Small intestine (tissue), 7 donors: Measurements from ENCODE around the gene CENPO. TPM values are rescaled to one million over a fixed set of nuclear protein-coding genes. Genes with fewer than 3 reads are reported as not detected.
"Not testable (repeated sequence)": the region's sequence is repeated elsewhere in the genome, so short reads cannot be mapped to it uniquely, and the experiment has no call there.

Experiments
- DNase-seq, 2 donors: peaks; one replicate each; pipeline versions ENCODE4 v3.0.0 to v3.0.0-alpha.2; 2013
- FAIRE-seq: peaks from 2 replicates; lab custom pipeline; 2012; peaks lifted over from hg19 to GRCh38; lab: Jason Lieb, UNC
- H3K27ac ChIP-seq, 3 donors: one replicate each; pipeline ENCODE4 v1.5.1; 2013; ENCODE audit warnings: low read length in 2 of 3, mild to moderate bottlenecking in 2 of 3, control low read depth in 1 of 3, inconsistent platforms in 1 of 3, low read depth in 1 of 3, moderate library complexity in 1 of 3
- H3K27me3 ChIP-seq, 3 donors: one replicate each; pipeline ENCODE4 v1.6.1; 2013; ENCODE audit warnings: low read length in 3 of 3, inconsistent platforms in 1 of 3; ENCODE audit not compliant: control insufficient read depth in 3 of 3, insufficient read depth in 3 of 3
- H3K36me3 ChIP-seq, 3 donors: one replicate each; pipeline ENCODE4 v1.6.1; 2013; ENCODE audit warnings: low read length in 3 of 3, inconsistent platforms in 1 of 3, low read depth in 1 of 3, mild to moderate bottlenecking in 1 of 3, moderate library complexity in 1 of 3; ENCODE audit not compliant: control insufficient read depth in 3 of 3, insufficient read depth in 2 of 3
- H3K4me1 ChIP-seq, 3 donors: one replicate each; pipeline ENCODE4 v1.6.1; 2013; ENCODE audit warnings: low read length in 2 of 3, inconsistent platforms in 1 of 3, low read depth in 1 of 3, mild to moderate bottlenecking in 1 of 3, moderate library complexity in 1 of 3; ENCODE audit not compliant: control insufficient read depth in 3 of 3, insufficient read depth in 2 of 3
- H3K4me3 ChIP-seq, 3 donors: one replicate each; pipeline ENCODE4 v1.5.1; 2013; ENCODE audit warnings: low read length in 3 of 3, control low read depth in 1 of 3, inconsistent platforms in 1 of 3, low read depth in 1 of 3, mild to moderate bottlenecking in 1 of 3, moderate library complexity in 1 of 3
- H3K9me3 ChIP-seq, 2 donors: one replicate each; pipeline ENCODE4 v1.6.1; 2013; ENCODE audit warnings: low read depth in 1 of 2, low read length in 1 of 2; ENCODE audit not compliant: control insufficient read depth in 2 of 2, insufficient read depth in 1 of 2
- WGBS, 3 donors: extraction: QIAGEN DNeasy Blood & Tissue Kit; methylation state at CpG; one replicate each; pipeline ENCODE4 v1.1.7; 2013; 5-methylcytosine and 5-hydroxymethylcytosine counted together
- polyA plus RNA-seq, 4 donors: library from polyadenylated mRNA; stranded (reverse) in 3 of 4; unstranded in 1 of 4; fragments of 200-250 nt in 3 of 4; fragments of 120-200 nt in 1 of 4; gene quantifications; one replicate each; pipeline versions ENCODE4 v1.2.1 to v1.2.3, GENCODE V29; 2013
- donor health status: healthy with polysubstance abuse.
- donor health status: control.
- donor health status: control.
- donor health status: Bipolar disorder and iron deficiency.
- donor health status: healthy.

CENPO gene
- polyA plus RNA-seq, 4 donors, result 1.4 to 10.4 (median 5.9) TPM

DNA sequence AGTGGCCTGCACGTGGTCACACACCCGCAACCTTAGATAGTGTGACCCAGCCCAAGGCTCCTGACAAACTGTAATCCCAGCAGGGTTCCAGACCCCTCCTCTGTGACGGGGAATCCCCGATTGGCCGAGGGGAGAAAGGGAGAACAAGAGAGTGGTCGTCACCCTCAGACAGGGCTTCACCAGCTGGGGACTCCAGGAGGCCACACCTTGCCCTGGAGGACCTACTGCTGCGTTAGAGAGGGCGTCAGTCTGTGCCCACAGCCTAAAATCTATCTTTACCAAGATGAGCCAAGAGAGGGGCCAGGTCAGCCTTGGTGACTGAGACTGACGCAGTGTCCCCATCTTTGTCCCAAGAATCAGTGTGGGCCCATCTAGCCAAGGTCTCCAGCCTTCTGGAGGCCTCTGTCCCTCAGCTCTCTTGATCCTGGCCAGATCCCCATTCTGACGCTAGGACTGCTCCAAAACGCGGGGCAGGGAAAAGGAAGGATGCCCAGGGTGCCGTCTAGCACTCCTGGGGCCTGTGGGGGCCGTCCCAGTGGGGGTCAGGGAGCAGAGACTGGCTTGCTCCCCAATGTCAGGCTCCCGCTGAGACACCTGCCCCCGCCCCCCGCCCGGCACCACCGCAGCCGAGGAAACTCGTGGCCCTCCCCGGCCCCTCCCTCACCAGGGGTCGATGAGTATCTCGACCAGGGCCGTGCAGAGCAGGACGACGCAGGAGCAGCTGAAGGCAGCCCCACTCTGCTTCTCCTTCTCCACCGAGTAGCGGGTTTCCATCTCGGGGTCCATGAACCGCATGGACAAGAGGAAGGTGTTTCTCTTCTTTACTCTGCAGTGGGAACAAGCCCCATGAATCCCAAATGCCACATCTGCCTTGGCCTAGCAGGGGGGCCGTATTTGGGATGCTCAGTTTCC is 40.9 kb downstream of the CENPO start:
- 93 to 96% (median 93%) methylated on average over 31 to 32 of the region's 32 CpGs for WGBS, 3 donors

DNA sequence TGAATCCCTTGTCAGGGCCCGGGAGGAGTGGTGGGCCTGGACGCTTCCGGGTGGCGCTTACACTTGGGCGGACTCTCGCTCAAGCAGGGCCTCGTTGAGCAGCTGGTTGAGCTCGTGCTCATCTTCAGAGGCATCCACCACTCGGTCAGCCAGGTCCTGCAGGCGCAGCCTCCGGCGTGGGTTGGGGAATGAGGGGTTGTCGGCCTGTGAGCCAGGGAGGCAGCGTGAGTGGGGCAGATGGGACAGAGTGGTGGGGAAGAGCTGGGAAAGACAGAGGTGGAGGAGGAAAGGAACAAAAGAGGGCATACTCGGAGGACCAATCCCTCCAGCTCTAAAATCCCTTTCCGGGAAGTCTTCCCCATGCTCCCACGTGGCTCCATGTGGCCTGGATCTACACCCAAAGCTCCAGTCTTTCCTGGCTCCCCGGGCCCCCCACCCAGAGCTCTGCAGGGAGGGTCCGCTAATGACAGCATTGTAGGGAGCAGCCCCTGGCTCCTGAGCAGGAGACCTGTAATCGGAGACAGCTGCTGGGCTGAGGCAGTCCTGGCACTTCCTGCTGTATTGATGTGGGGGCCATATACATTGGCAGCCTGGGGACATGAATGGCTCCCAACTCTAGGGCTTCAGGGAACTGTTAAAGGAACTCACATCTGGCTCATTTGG is 41.6 kb downstream of the CENPO start:
- peaks cover 0 to 4% (median 0%) of the 10 kb centered on the region in 3 donors for H3K4me1 ChIP-seq
- no peaks in the 10 kb centered on the region for H3K9me3 ChIP-seq
- H3K27ac ChIP-seq, result no peak overlapping the region
- H3K27me3 ChIP-seq, result no peaks in the 10 kb centered on the region
- no peak for DNase-seq
- FAIRE-seq, result no peak
- no peak overlapping the region for H3K4me3 ChIP-seq
- H3K36me3 ChIP-seq, result peaks cover 0 to 54% (median 6%) of the 10 kb centered on the region in 3 donors
- 95 to 96% (median 96%) methylated on average over 20 of the region's 20 CpGs for WGBS, 3 donors

More for the DNA sequence above, 40.9 kb downstream of the CENPO start:
- DNase-seq (no peak), FAIRE-seq (no peak)
- H3K36me3 ChIP-seq, result peaks cover 0 to 46% (median 6%) of the 10 kb centered on the region in 3 donors
- no peak overlapping the region for H3K27ac ChIP-seq
- no peaks in the 10 kb centered on the region for H3K9me3 ChIP-seq
- H3K27me3 ChIP-seq, result no peaks in the 10 kb centered on the region
- no peak overlapping the region for H3K4me3 ChIP-seq
- H3K4me1 ChIP-seq, result peaks cover 0 to 4% (median 0%) of the 10 kb centered on the region in 3 donors

DNA sequence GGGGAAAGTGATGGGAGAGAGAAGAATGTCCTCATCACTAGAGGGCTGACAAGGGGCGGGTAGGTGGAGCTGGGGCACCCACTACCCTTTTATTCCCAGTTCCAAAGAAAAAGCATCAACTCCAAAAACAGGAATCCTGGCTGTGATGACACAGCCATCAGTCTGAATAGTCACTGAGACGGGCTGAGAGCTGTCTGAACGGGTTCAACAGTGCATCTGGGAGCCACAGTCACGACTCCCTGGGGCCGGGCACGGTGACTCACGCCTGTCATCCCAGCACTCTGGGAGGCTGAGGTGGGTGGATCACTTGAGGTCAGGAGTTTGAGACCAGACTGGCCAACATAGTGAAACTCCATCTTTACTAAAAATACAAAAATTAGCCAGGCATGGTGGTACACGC is 42.2 kb downstream of the CENPO start:
- H3K4me3 ChIP-seq, DNase-seq, H3K27ac ChIP-seq, FAIRE-seq, H3K9me3 ChIP-seq, H3K27me3 ChIP-seq, H3K4me1 ChIP-seq: not testable (repeated sequence)
- WGBS, 3 donors, result 88 to 91% (median 89%) methylated on average over 8 of the region's 8 CpGs
- H3K36me3 ChIP-seq, result peaks cover 0 to 57% (median 6%) of the 10 kb centered on the region in 3 donors

DNA sequence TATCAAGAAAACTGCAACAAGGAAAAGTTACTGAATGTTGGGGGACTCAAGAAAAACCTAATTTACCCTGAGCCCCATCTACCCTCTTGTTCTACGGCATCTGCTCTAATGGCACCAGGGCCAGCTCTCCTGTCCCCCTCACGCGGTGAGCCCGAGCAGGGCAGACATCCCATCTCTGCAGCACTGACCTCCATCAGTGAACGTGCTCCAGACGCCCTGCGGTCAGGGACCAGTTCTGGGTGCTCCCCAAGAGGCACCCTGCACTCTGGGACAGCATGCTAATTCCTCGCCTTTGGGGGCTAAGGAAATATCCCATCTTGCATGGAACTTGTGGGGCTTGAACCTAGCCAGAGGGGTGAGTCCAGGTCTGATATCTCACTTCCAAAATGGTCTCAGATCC is 43.0 kb downstream of the CENPO start:
- no peaks in the 10 kb centered on the region for H3K9me3 ChIP-seq
- H3K36me3 ChIP-seq, result peaks cover 0 to 55% (median 6%) of the 10 kb centered on the region in 3 donors
- no peak for FAIRE-seq
- H3K27ac ChIP-seq, result no peak overlapping the region
- DNase-seq, result no peak
- H3K27me3 ChIP-seq, result no peaks in the 10 kb centered on the region
- no peak overlapping the region for H3K4me3 ChIP-seq
- 90 to 98% (median 94%) methylated on average over 8 of the region's 8 CpGs for WGBS, 3 donors
- H3K4me1 ChIP-seq, result no peaks in the 10 kb centered on the region

DNA sequence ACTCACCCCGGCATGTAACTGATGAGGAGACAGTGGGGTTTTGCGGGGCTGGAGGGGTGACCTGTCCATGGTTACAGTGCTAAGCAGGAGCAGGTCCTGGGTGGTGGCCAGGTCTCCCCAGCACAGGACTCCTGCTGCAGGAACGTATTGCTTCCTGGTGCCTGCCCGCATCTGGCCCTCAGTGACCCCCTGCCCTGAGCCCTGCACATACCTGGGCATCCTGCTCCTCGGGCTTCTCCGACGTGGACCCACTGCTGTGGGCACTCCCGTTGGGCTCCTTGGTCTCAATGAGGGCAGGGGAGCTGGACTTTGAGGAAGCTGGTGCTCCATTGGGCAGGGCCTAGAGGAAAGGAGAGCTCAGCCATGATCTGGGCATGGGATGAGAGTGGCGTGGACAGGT is 43.5 kb downstream of the CENPO start:
- H3K4me1 ChIP-seq, result no peaks in the 10 kb centered on the region
- H3K27ac ChIP-seq, result no peak overlapping the region
- no peak overlapping the region for H3K4me3 ChIP-seq
- no peaks in the 10 kb centered on the region for H3K9me3 ChIP-seq
- no peak for DNase-seq
- H3K36me3 ChIP-seq, result peaks cover 0 to 58% (median 6%) of the 10 kb centered on the region in 3 donors
- FAIRE-seq, result no peak
- WGBS, 3 donors, result 94 to 95% (median 94%) methylated on average over 9 of the region's 9 CpGs
- H3K27me3 ChIP-seq, result no peaks in the 10 kb centered on the region

DNA sequence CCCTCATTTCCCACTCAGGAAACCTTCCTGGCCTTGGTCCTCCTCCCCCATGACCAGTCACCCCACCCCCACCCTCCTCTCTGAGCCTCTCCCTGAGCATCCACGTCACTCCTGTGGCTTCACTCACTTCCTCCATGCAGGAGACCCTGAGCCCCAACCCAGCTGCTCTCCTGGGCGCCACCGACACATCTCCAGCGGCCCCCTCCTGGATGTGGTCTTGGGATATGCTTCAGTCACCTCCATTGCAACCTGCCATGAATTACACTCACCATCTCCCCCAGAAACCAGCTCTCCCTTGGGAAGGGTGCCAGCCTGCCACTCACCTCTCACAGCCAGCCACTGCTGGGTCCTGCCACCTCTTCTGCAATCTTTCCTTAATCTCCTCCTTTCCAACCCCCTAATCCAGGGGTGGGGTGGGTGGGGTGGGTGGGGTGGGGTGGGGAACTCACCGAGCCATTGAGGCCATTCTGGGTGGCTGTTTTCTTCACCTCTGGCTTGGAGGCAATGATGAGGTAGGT is 44.8 kb downstream of the CENPO start:
- WGBS, 3 donors, result 87 to 94% (median 89%) methylated on average over 5 of the region's 5 CpGs
- H3K4me3 ChIP-seq, result no peak overlapping the region
- H3K9me3 ChIP-seq, result no peaks in the 10 kb centered on the region
- peaks cover 0 to 66% (median 6%) of the 10 kb centered on the region in 3 donors for H3K36me3 ChIP-seq
- H3K4me1 ChIP-seq, result no peaks in the 10 kb centered on the region
- H3K27ac ChIP-seq, result no peak overlapping the region
- no peak for DNase-seq
- FAIRE-seq, result no peak
- H3K27me3 ChIP-seq, result no peaks in the 10 kb centered on the region

DNA sequence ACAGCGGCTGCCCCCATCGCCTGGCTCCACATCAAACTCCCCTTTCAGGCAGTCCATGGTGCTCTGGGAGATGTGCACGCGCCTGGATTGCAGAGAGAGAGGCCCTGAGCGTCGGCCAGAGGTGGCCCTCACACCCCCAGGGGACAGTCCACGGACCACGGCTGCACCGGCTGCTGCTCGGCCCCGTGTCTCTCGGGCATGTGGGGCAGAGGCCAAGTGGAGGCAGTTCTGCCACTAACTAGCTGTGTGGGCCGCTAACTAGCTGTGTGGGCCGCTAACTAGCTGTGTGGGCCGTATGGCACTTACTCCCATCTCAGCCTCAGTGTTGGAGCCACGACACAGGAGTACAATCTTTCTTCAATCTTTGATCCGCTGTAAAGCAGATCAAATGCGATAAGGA is 45.3 kb downstream of the CENPO start:
- H3K27me3 ChIP-seq, result no peaks in the 10 kb centered on the region
- no peak overlapping the region for H3K27ac ChIP-seq
- peaks cover 0 to 64% (median 6%) of the 10 kb centered on the region in 3 donors for H3K36me3 ChIP-seq
- H3K4me3 ChIP-seq, result no peak overlapping the region
- DNase-seq (no peak), FAIRE-seq (no peak)
- WGBS, 3 donors, result 93 to 96% (median 96%) methylated on average over 18 of the region's 18 CpGs
- no peaks in the 10 kb centered on the region for H3K9me3 ChIP-seq
- H3K4me1 ChIP-seq, result no peaks in the 10 kb centered on the region

DNA sequence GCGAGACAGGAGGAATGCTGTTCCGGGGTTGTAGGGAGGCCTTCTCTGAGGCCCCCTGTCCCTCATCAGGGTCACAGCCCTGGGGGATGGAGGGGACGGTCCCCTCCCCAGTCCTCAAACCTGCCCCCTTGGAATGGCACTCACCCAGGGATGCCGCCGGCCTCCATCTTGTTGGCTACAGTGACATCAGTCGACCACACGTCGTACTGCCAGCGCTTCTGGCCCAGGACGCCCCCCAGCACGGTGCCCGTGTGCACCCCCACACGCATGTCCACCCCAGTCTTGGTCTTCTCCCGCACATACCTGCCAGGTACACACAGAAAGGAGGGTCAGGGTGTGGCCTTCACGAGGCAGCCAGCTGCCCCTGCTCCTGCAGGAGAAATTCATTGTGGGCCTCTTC is 46.5 kb downstream of the CENPO start:
- no peak for FAIRE-seq
- Histone ChIP-seq H3K4me3 (no peak overlapping the region), H3K9me3 (no peaks in the 10 kb centered on the region), H3K36me3 (peaks cover 0 to 62% (median under 1%) of the 10 kb centered on the region in 3 donors), H3K27me3 (no peaks in the 10 kb centered on the region), H3K27ac (no peak overlapping the region), H3K4me1 (no peaks in the 10 kb centered on the region)
- WGBS, 3 donors, result 86 to 94% (median 94%) methylated on average over 14 to 15 of the region's 15 CpGs
- no peak for DNase-seq
